ENCODE results near the gene POFUT1.

DNA sequence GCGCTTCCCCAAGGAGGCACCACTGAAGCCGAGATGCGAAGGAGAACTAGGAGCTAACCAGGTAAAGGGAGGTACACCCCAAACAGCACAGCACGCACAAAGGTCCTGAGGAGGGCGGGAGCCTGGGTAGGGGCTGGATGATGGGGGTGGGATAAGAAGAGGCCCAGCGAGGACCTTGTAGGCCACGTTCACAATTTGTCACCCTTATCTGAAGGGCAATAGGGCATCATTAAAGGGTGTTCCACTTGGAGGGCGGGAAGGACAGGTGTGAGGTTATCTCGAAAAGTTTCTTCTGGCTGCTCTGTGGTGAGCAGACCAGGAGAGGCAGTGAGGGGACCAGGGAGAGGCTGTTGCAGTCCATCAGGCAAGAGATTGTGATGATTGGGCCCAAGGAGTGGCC, 25.6 kb downstream of the POFUT1 start:
- TF ChIP-seq, protein P1, sequence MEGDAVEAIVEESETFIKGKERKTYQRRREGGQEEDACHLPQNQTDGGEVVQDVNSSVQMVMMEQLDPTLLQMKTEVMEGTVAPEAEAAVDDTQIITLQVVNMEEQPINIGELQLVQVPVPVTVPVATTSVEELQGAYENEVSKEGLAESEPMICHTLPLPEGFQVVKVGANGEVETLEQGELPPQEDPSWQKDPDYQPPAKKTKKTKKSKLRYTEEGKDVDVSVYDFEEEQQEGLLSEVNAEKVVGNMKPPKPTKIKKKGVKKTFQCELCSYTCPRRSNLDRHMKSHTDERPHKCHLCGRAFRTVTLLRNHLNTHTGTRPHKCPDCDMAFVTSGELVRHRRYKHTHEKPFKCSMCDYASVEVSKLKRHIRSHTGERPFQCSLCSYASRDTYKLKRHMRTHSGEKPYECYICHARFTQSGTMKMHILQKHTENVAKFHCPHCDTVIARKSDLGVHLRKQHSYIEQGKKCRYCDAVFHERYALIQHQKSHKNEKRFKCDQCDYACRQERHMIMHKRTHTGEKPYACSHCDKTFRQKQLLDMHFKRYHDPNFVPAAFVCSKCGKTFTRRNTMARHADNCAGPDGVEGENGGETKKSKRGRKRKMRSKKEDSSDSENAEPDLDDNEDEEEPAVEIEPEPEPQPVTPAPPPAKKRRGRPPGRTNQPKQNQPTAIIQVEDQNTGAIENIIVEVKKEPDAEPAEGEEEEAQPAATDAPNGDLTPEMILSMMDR (IDR thresholded peaks at IDR 0.05): no peak
- TF ChIP-seq, protein P2, sequence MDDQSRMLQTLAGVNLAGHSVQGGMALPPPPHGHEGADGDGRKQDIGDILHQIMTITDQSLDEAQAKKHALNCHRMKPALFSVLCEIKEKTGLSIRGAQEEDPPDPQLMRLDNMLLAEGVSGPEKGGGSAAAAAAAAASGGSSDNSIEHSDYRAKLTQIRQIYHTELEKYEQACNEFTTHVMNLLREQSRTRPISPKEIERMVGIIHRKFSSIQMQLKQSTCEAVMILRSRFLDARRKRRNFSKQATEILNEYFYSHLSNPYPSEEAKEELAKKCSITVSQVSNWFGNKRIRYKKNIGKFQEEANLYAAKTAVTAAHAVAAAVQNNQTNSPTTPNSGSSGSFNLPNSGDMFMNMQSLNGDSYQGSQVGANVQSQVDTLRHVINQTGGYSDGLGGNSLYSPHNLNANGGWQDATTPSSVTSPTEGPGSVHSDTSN (IDR thresholded peaks at IDR 0.05): no peak

Data from SK-N-SH (cell line).